ENCODE results near the gene PER1. TPM values are rescaled to one million over a fixed set of nuclear protein-coding genes. Genes with fewer than 3 reads are reported as not detected.
A peak's percentile ranks its signal among the peaks of the same experiment; 100 is the strongest.

The PER1 gene
- total and polyA plus RNA-seq, 2 of the 13 experiments (the other 11 are each of a cell fraction or from before 2014, with no cell fraction given): 2.6 to 3.6 TPM

- TF ChIP-seq ZNF142 (CRISPR knock-in tag; IDR thresholded peaks at IDR 0.05): no peak
Observed at GRCh38 chr17:8167526-8167925, 15.3 kb upstream of the PER1 start (continued).

GRCh38 chr17:8166731-8167130 lies 14.5 kb upstream of the PER1 start:
- CTCF ChIA-PET (ENCODE audit: low intra/inter-chr PET ratio, low total read pairs): no interaction called here
- no peak for TF ChIP-seq NFIC (IDR thresholded peaks at IDR 0.05; ENCODE audit: low read length)
- TF ChIP-seq TAF1 (CRISPR knock-in tag; IDR thresholded peaks at IDR 0.05): no peak
- no peak for TF ChIP-seq GATAD1 (CRISPR knock-in tag; IDR thresholded peaks at IDR 0.05)
- no peak for TF ChIP-seq STAT6 (CRISPR knock-in tag; IDR thresholded peaks at IDR 0.05; ENCODE audit: borderline replicate concordance)
- TF ChIP-seq ZNF552 (CRISPR knock-in tag; IDR thresholded peaks at IDR 0.05; ENCODE audit: borderline replicate concordance): no peak
- no peak for TF ChIP-seq ZNF737 (CRISPR knock-in tag; IDR thresholded peaks at IDR 0.05; ENCODE audit: borderline replicate concordance)
- no peak for TF ChIP-seq ZNF530 (CRISPR knock-in tag; IDR thresholded peaks at IDR 0.05; ENCODE audit: low read depth)
- no peak for TF ChIP-seq ZNF503 (CRISPR knock-in tag; IDR thresholded peaks at IDR 0.05)
- no peak for TF ChIP-seq ATF3 (CRISPR knock-in tag; IDR thresholded peaks at IDR 0.05)

More at GRCh38 chr17:8166731-8167130, 14.5 kb upstream of the PER1 start:
- in situ Hi-C loops (cut with HindIII; ENCODE audit: extremely low pct_ligation_motif_present, low pct_unique_long_range_greater_than_20kb): no loop called here
- 43% methylated on average over 4 of the region's 6 CpGs for whole genome bisulfite sequencing (ENCODE audit: low lambda C conversion rate)
- ATAC-seq (no peak), DNase-seq (ENCODE audit: low spot score) (no peak), FAIRE-seq (no peak)
- Histone ChIP-seq H3K4me2 (ENCODE audit: low read depth, low read length) (peak overlapping the region; percentile 61), H3K4me1 (ENCODE audit: insufficient read depth, low read length) (peaks cover 49% of the 10 kb centered on the region), H3K4me3 (replicated peaks in 1 of 3; ENCODE audit: insufficient read depth in 1 of 3, low read depth in 2 of 3, low read length in 3 of 3) (peak overlapping the region in 1 of 3 experiments; percentile 26; a peak in 1 of 6 replicates), H3K79me2 (ENCODE audit: insufficient read depth, low read length) (peaks cover 10% of the 10 kb centered on the region), H4K20me1 (ENCODE audit: insufficient read depth, low read length) (no peaks in the 10 kb centered on the region), H3K9ac (ENCODE audit: insufficient read depth, low read depth, low read length) (peak overlapping the region; percentile 3; the same call in 1 of the 2 replicates), H3K9me3 (ENCODE audit: low read length) (no peaks in the 10 kb centered on the region), H3K36me3 (replicated peaks in 1 of 2; ENCODE audit: control insufficient read depth in 1 of 2, insufficient read depth in 2 of 2, low read length in 2 of 2) (no peaks in the 10 kb centered on the region), H3K27ac (ENCODE audit: extremely low read length, insufficient read depth, low read length) (no peak overlapping the region), H2AFZ (ENCODE audit: low read length) (no peak overlapping the region), H3K27me3 (ENCODE audit: control insufficient read depth in 1 of 2, insufficient read depth in 2 of 2, low read length in 2 of 2) (no peaks in the 10 kb centered on the region; a peak in 1 of 5 replicates)
- POLR2A ChIA-PET: no interaction called here
- intact Hi-C loops (cut with micrococcal nuclease; ENCODE audit: unreplicated experiment): no loop called here
- no TSS peak for BruUV-seq (replicated peaks)

Measured in HepG2 (cell line).